B cell (primary cell): ENCODE results near the gene IGF2BP1. TPM values are rescaled to one million over a fixed set of nuclear protein-coding genes. Genes with fewer than 3 reads are reported as not detected.

Experiments
- ATAC-seq: fragments of 200-7000 bp; cut with Tn5 transposase; one replicate; pipeline ENCODE4 v1.10.0; 2021; ENCODE audit warnings: low read depth, mild to moderate bottlenecking, moderate number of reproducible peaks, moderate library complexity
- CTCF ChIA-PET: fragments of 350-600 bp; sonication (Branson Sonifier 250); formaldehyde crosslinking; loops from one replicate; lab custom pipeline; 2021; ENCODE audit warnings: antibody characterized with exemption, inconsistent platforms; lab: Charles Lee
- POLR2A ChIA-PET: fragments of 350-600 bp; sonication (Branson Sonifier 250); formaldehyde crosslinking; loops from one replicate; lab custom pipeline; 2021; ENCODE audit warnings: antibody characterized with exemption; lab: Charles Lee
- DNase-seq: peaks from one replicate; pipeline ENCODE4 v3.0.0; 2013
- H2AFZ ChIP-seq: 2 replicates; pipeline ENCODE4 v1.6.1; 2012; ENCODE audit warnings: mild to moderate bottlenecking, low read depth, low read length; ENCODE audit not compliant: insufficient read depth, poor library complexity, severe bottlenecking
- H3K27ac ChIP-seq, 2 donors: 1 replicate in 1 of 2; 2 replicates in 1 of 2; pipeline ENCODE4 v1.5.1; 2012 to 2013; ENCODE audit warnings: low read length in 2 of 2, mild to moderate bottlenecking in 2 of 2, moderate library complexity in 1 of 2
- H3K27me3 ChIP-seq, 4 experiments: fragments of 200-600 bp in 1 of 4; sonication (generic) in 1 of 4; replicated peaks in 1 of 4; 1 replicate in 2 of 4; 2 replicates in 2 of 4; pipeline versions ENCODE4 v1.6.1 to v1.7.0; 2013 to 2016; ENCODE audit warnings: low read length in 3 of 4, mild to moderate bottlenecking in 2 of 4, mixed read lengths in 1 of 4, moderate library complexity in 1 of 4; ENCODE audit not compliant: insufficient read depth in 4 of 4, control insufficient read depth in 3 of 4; ENCODE audit errors: control extremely low read depth in 1 of 4
- H3K36me3 ChIP-seq, 2 experiments: replicated peaks in 1 of 2; 1 replicate in 1 of 2; 2 replicates in 1 of 2; pipeline versions ENCODE4 v1.6.1 to v1.7.1; 2013; ENCODE audit warnings: low read length in 1 of 2; ENCODE audit not compliant: insufficient read depth in 2 of 2, control insufficient read depth in 1 of 2; ENCODE audit errors: control extremely low read depth in 1 of 2, extremely low read depth in 1 of 2
- H3K4me1 ChIP-seq, 2 donors: fragments of 200-600 bp in 1 of 2; sonication (generic) in 1 of 2; 1 replicate in 1 of 2; 2 replicates in 1 of 2; pipeline versions ENCODE4 v1.5.1 to v1.6.1; 2013 to 2017; ENCODE audit warnings: low read length in 2 of 2; ENCODE audit not compliant: control insufficient read depth in 2 of 2, insufficient read depth in 2 of 2
- H3K4me2 ChIP-seq: replicated peaks from 2 replicates; pipeline ENCODE3; 2012; ENCODE audit warnings: mild to moderate bottlenecking, low read depth, low read length; ENCODE audit not compliant: poor library complexity, severe bottlenecking
- H3K4me3 ChIP-seq, 5 experiments: fragments of 200-600 bp in 1 of 5; sonication (generic) in 1 of 5; 1 replicate in 3 of 5; 2 replicates in 2 of 5; pipeline versions ENCODE4 v1.5.1 to v1.7.0; 2011 to 2016; ENCODE audit warnings: low read length in 4 of 5, mild to moderate bottlenecking in 4 of 5, low read depth in 2 of 5, control low read depth in 1 of 5, moderate library complexity in 1 of 5; ENCODE audit not compliant: insufficient read depth in 1 of 5; ENCODE audit errors: control extremely low read depth in 1 of 5, extremely low read depth in 1 of 5
- H3K79me2 ChIP-seq: fragments of 200-600 bp; sonication (generic); one replicate; pipeline ENCODE4 v1.6.0; 2016; ENCODE audit warnings: low read length; ENCODE audit not compliant: control insufficient read depth, insufficient read depth
- H3K9ac ChIP-seq: fragments of 200-600 bp; sonication (generic); 2 replicates; pipeline ENCODE4 v1.6.1; 2017; ENCODE audit warnings: mild to moderate bottlenecking, low read length, moderate library complexity
- H3K9me3 ChIP-seq, 3 donors: one replicate each; pipeline versions ENCODE4 v1.6.1 to v1.7.1; 2013; ENCODE audit warnings: low read length in 2 of 3; ENCODE audit not compliant: control insufficient read depth in 2 of 3, insufficient read depth in 1 of 3; ENCODE audit errors: control extremely low read depth in 1 of 3
- H4K20me1 ChIP-seq: 2 replicates; pipeline ENCODE4 v1.6.0; 2012; ENCODE audit warnings: mild to moderate bottlenecking, low read length; ENCODE audit not compliant: insufficient read depth, control insufficient read depth, poor library complexity, severe bottlenecking
- H3K27ac Mint-ChIP-seq: one replicate; pipeline ENCODE4 v1.8.0; 2021; ENCODE audit warnings: mixed read lengths
- H3K27me3 Mint-ChIP-seq: one replicate; pipeline ENCODE4 v1.8.0; 2021; ENCODE audit warnings: mixed read lengths
- H3K4me1 Mint-ChIP-seq: one replicate; pipeline ENCODE4 v1.8.0; 2021; ENCODE audit warnings: mixed read lengths
- H3K4me3 Mint-ChIP-seq: one replicate; pipeline ENCODE4 v1.8.0; 2021; ENCODE audit warnings: mixed read lengths
- H3K9me3 Mint-ChIP-seq: one replicate; pipeline ENCODE4 v1.8.0; 2022; ENCODE audit warnings: mixed read lengths; ENCODE audit not compliant: insufficient read depth
- EZH2 ChIP-seq: IDR thresholded peaks from 2 replicates; pipeline ENCODE4 v1.6.1; 2012; ENCODE audit warnings: borderline replicate concordance, low read depth, mild to moderate bottlenecking, moderate library complexity, low read length; ENCODE audit not compliant: insufficient read depth, poor library complexity, severe bottlenecking
- WGBS: methylation state at CpG from one replicate; pipeline ENCODE4 v1.1.5; 2013; ENCODE audit warnings: missing lambda C conversion rate; ENCODE audit not compliant: insufficient coverage; 5-methylcytosine and 5-hydroxymethylcytosine counted together
- intact Hi-C: fragments of 100-400 bp; cut with micrococcal nuclease; formaldehyde crosslinking; loops from one replicate; pipeline ENCODE4 v1.10.0; 2022
- polyA minus RNA-seq: library from RNA; depleted of rRNA, polyadenylated mRNA; stranded (reverse); fragments of >200 nt; gene quantifications from 2 replicates; pipeline ENCODE4 v1.2.3, GENCODE V29; 2012
- polyA plus RNA-seq: library from polyadenylated mRNA; depleted of rRNA; stranded (reverse); fragments of >200 nt; gene quantifications from 2 replicates; pipeline ENCODE4 v1.2.3, GENCODE V29; 2012
- total RNA-seq, 2 donors: library from RNA; stranded (reverse); fragments of 120-200 nt in 1 of 2; gene quantifications; 1 replicate in 1 of 2; 2 replicates in 1 of 2; pipeline versions ENCODE4 v1.2.3 to v1.2.4, GENCODE V29; 2013 to 2022
- TF ChIP-seq, protein P1 (sequence below): fragments of 200-600 bp; IDR thresholded peaks from one replicate; pipeline ENCODE4 v1.8.0; 2022; ENCODE audit warnings: antibody characterized with exemption, mild to moderate bottlenecking

The IGF2BP1 gene
- 0.27 TPM in 1 of 2 replicates, not detected in the other for total RNA-seq
- total RNA-seq (2013) = 0.19 TPM
- not detected in 2 replicates for polyA plus RNA-seq
- 0.07 and 1.1 TPM in 2 replicates for polyA minus RNA-seq

DNA sequence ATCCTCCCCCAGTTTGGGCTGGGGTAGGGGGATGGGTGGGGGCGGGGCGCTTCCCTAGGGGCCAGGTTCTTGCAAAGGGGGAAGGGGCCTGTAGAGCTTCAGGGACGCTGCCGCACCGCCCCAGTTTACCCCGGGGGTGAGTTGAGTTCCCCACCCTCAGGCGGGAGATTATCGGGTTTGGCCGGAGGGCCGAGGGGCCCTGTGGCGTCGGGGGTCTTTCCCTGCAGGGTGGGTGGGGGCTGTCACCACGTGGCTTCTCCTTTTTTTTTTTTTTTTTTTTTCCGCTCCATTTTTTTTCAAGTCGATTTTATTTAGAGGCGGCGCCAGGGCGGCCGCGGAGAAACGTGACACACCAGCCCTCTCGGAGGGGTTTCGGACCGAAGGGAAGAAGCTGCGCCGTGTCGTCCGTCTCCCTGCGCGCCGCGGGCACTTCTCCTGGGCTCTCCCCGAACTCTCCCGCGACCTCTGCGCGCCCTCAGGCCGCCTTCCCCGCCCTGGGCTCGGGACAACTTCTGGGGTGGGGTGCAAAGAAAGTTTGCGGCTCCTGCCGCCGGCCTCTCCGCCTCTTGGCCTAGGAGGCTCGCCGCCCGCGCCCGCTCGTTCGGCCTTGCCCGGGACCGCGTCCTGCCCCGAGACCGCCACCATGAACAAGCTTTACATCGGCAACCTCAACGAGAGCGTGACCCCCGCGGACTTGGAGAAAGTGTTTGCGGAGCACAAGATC is at the start of gene IGF2BP1:
TSS of gene IGF2BP1 (plus strand) at position 283 of the 724 bp plus-strand sequence. CDS start at position 644, 361 bp downstream.
- DNase-seq = peak; percentile 73
- no peaks in the 10 kb centered on the region for H4K20me1 ChIP-seq
- H3K4me2 ChIP-seq = peak within 1 kb of the TSS; percentile 84
- Mint-ChIP-seq H3K27ac (peak within 1 kb of the TSS; percentile 70), H3K27me3 (peaks cover 87% of the 10 kb centered on the region), H3K4me1 (peaks cover 33% of the 10 kb centered on the region), H3K9me3 (peaks cover 3% of the 10 kb centered on the region), H3K4me3 (peak within 1 kb of the TSS; percentile 84)
- no peaks in the 10 kb centered on the region for H3K36me3 ChIP-seq
- H3K4me1 ChIP-seq = peaks cover 38 to 40% of the 10 kb centered on the region in 2 donors
- peak within 1 kb of the TSS; percentile 65 for H3K9ac ChIP-seq
- ChIA-PET CTCF (no interaction called here), POLR2A (interaction anchor here (0.7 kb wide), 2 partner anchors 187 to 273 kb away, joined by 6 to 9 read pairs; no protein-coding TSS in a partner anchor)
- peak; percentile 52 for ATAC-seq
- WGBS = 2% methylated on average over 52 of the region's 62 CpGs
- no peak within 1 kb of the TSS for H3K27ac ChIP-seq
- H3K27me3 ChIP-seq = peaks cover 4 to 81% (median 69%) of the 10 kb centered on the region in 4 experiments
- peak within 1 kb of the TSS; percentile 14 to 62 (median 48) for H3K4me3 ChIP-seq
- TF ChIP-seq, protein P1, sequence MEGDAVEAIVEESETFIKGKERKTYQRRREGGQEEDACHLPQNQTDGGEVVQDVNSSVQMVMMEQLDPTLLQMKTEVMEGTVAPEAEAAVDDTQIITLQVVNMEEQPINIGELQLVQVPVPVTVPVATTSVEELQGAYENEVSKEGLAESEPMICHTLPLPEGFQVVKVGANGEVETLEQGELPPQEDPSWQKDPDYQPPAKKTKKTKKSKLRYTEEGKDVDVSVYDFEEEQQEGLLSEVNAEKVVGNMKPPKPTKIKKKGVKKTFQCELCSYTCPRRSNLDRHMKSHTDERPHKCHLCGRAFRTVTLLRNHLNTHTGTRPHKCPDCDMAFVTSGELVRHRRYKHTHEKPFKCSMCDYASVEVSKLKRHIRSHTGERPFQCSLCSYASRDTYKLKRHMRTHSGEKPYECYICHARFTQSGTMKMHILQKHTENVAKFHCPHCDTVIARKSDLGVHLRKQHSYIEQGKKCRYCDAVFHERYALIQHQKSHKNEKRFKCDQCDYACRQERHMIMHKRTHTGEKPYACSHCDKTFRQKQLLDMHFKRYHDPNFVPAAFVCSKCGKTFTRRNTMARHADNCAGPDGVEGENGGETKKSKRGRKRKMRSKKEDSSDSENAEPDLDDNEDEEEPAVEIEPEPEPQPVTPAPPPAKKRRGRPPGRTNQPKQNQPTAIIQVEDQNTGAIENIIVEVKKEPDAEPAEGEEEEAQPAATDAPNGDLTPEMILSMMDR = no peak
- TF ChIP-seq EZH2 = peak; percentile 98
- intact Hi-C loops = loop anchor here (10.0 kb wide), 1 partner anchor 272 kb away; the partner anchor contains the start of genes HOXB13, PRAC1 and PRAC2
- H3K79me2 ChIP-seq = no peaks in the 10 kb centered on the region
- H2AFZ ChIP-seq = peak within 1 kb of the TSS; percentile 56
- peaks cover 2 to 35% (median 2%) of the 10 kb centered on the region in 3 donors for H3K9me3 ChIP-seq

DNA sequence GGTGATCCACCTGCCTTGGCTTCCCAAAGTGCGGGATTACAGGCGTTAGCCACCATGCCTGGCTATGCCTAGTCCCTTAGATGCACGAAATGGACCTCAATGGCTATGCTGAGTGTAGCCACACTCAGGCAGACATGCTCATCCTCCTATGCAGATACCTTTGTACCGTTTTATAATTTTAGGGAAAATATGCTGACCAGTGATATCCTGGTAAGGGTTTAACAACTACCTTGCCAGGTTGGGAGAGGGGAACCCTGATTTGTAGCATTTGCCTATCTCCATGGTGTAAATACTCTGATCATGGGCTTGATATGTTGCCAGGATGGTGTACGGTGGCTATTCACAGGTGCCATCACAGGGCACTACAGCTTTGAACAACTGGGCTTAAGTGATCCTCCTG is 45.6 kb upstream of the IGF2BP1 start:
- H3K79me2 ChIP-seq = no peaks in the 10 kb centered on the region
- Mint-ChIP-seq H3K27me3 (peaks cover 4% of the 10 kb centered on the region), H3K4me1 (peaks cover 11% of the 10 kb centered on the region), H3K9me3 (no peaks in the 10 kb centered on the region), H3K27ac (no peak overlapping the region), H3K4me3 (no peak overlapping the region)
- no peak overlapping the region for H2AFZ ChIP-seq
- DNase-seq = no peak
- no peak overlapping the region for H3K27ac ChIP-seq
- 87% methylated on average over 4 of the region's 5 CpGs for WGBS
- ChIA-PET POLR2A (no interaction called here), CTCF (interaction anchor here (0.7 kb wide), 1 partner anchor 1202 kb away, joined by 3 read pairs; no protein-coding TSS in a partner anchor)
- H3K4me1 ChIP-seq = peaks cover 9 to 22% of the 10 kb centered on the region in 2 donors
- intact Hi-C loops = no loop called here
- TF ChIP-seq, protein P1 = no peak
- H4K20me1 ChIP-seq = no peaks in the 10 kb centered on the region
- peaks cover 0 to 2% (median 0%) of the 10 kb centered on the region in 3 donors for H3K9me3 ChIP-seq
- no peak overlapping the region for H3K4me3 ChIP-seq
- H3K9ac ChIP-seq = no peak overlapping the region
- no peak overlapping the region for H3K4me2 ChIP-seq
- no peak for ATAC-seq
- no peaks in the 10 kb centered on the region for H3K27me3 ChIP-seq
- H3K36me3 ChIP-seq = no peaks in the 10 kb centered on the region
